Right cardiac atrium (tissue), 5 donors: ENCODE results near the gene SIK2. TPM values are rescaled to one million over a fixed set of nuclear protein-coding genes. Genes with fewer than 3 reads are reported as not detected.

Source experiments
- ATAC-seq, 2 donors: fragments of 200-7000 bp; cut with Tn5 transposase; one replicate each; pipeline versions ENCODE4 v1.8.0 to v1.9.1; 2020; ENCODE audit warnings: moderate library complexity in 2 of 2, mild to moderate bottlenecking in 1 of 2
- DNase-seq, 3 donors: peaks; one replicate each; pipeline ENCODE4 v3.0.0-alpha.2; 2020
- H3K27ac ChIP-seq: one replicate; pipeline ENCODE4 v1.5.1; 2013; ENCODE audit warnings: mild to moderate bottlenecking, low read length, control low read depth, moderate library complexity
- H3K27me3 ChIP-seq: one replicate; pipeline ENCODE4 v1.6.1; 2013; ENCODE audit not compliant: control insufficient read depth, insufficient read depth
- H3K4me1 ChIP-seq: one replicate; pipeline ENCODE4 v1.6.1; 2013; ENCODE audit warnings: low read length; ENCODE audit not compliant: control insufficient read depth, insufficient read depth
- H3K4me3 ChIP-seq: one replicate; pipeline ENCODE4 v1.5.1; 2013; ENCODE audit warnings: low read length, control low read depth
- H3K9me3 ChIP-seq: one replicate; pipeline ENCODE4 v1.6.1; 2013; ENCODE audit warnings: low read length; ENCODE audit not compliant: control insufficient read depth
- WGBS: extraction: QIAGEN DNeasy Blood & Tissue Kit; methylation state at CpG from one replicate; pipeline ENCODE4 v1.1.7; 2013; 5-methylcytosine and 5-hydroxymethylcytosine counted together
- intact Hi-C, 4 donors: fragments of 100-400 bp; cut with DNase I; formaldehyde crosslinking; loops; one replicate each; pipeline versions ENCODE4 v1.11.0 to v1.14.0; 2022 to 2023
- polyA plus RNA-seq: library from polyadenylated mRNA; stranded (reverse); fragments of 200-250 nt; gene quantifications from one replicate; pipeline ENCODE4 v1.2.3, GENCODE V29; 2013
- total RNA-seq, 4 donors: library from RNA; stranded (reverse); fragmentation: NEBNext Ultra II Directional; extraction: Animal tissue kit (Norgen Biotek cat#: 25700); gene quantifications; one replicate each; pipeline ENCODE4 v1.2.1, GENCODE V29; 2021
- donor health status: healthy with polysubstance abuse.
- donor health status: DM: no; HTN: yes; CAD: no.
- donor health status: DM: no; HTN: no; CAD: no.
- donor health status: DM: no; HTN: yes; CAD: no; lungs with severe emphysema.
- donor health status: DM: yes; HTN: yes; CAD: no.

Gene SIK2
- total and polyA plus RNA-seq, 5 donors: 7.4 to 51.7 (median 21.5) TPM

DNA sequence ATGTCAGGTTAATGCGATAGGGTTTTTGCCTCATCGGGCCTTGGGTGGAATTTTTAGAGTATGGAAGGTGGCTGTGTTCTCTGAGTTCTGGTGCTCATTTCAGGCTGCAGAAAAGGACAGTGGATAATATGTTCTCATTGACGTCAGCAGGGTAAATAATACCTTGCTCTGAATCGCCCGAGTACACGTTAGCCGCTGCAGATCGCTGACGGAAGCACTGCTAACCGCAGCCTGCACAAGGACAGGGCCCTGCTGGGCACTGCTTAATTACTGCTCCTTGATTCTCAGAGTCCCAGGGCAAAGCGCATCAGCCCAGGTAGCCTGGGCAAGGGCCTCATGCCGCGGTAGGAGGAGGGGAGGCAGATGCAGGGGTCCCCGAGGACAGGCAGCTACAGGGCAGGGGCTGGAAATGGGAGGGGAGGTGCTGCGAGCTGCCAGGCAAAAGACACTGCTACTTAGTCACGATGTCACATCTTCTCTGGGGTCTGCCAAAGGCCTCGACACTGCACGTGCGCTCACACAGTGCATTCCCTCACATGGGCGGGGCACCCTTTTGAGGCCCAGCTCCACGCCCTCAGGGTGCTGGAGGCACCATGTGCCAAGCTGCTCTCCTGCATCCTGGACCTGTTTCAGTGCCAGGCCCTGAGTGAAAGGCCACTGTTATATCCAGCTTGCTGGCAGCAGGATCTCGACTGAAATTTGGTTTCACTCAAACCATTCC lies 128.8 kb downstream of the SIK2 start:
- Histone ChIP-seq H3K27me3 (no peaks in the 10 kb centered on the region), H3K4me3 (no peak overlapping the region), H3K4me1 (peaks cover 46% of the 10 kb centered on the region), H3K9me3 (no peaks in the 10 kb centered on the region), H3K27ac (peak overlapping the region; percentile 64)
- WGBS: 53% methylated on average over 22 of the region's 22 CpGs
- peak; percentile 24 to 36 for ATAC-seq
- intact Hi-C loops: no loop called here
- DNase-seq: peak; percentile 59 to 83 (median 78)

DNA sequence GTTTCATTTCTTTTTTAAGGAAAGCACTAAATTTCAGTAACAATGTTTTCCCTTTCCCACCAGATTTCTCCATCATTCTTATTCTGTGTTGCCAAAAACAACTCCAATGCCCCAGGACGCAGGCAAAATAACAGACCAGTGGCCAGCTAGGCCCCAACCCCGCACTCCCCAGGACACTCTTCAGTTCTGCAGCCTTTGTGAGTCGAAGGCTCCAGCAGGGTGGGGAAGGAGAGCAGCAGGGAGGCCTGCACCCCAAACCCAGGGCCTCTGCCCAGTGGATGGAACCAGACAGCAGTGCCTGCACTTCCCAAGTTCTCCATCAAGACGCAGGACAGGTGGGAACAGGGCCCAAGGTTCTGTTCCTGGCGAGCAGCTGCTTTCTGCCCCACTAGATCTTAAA lies 129.6 kb downstream of the SIK2 start:
- DNase-seq (peak in 1 of 3 donors; percentile 75), ATAC-seq (no peak)
- intact Hi-C loops: no loop called here
- Histone ChIP-seq H3K4me3 (no peak overlapping the region), H3K27ac (peak overlapping the region; percentile 64), H3K9me3 (no peaks in the 10 kb centered on the region), H3K27me3 (no peaks in the 10 kb centered on the region), H3K4me1 (peaks cover 52% of the 10 kb centered on the region)
- 68% methylated on average over 5 of the region's 5 CpGs for WGBS

DNA sequence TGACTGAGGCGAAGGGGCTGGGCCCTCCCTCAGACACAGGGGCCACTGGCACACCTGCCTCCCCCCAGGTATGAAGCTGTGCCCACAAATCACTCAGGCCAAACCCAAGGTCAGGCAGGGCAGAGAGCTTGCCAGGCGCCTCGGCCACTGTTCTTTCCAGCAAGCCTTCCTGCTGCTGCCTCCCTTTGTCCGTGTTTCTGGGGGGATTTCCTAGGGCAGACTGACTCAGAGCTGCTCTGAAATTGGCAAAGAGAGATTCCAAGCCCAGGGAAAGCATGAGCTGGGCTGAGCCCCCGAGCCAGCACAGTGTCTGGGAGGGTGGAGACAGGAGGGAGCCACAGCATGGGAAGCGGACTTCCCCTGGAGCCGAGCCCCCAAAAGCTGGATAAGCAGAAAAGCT lies 130.8 kb downstream of the SIK2 start:
- peak; percentile 77 to 88 (median 87) for DNase-seq
- no peak overlapping the region for H3K4me3 ChIP-seq
- peak; percentile 51 to 58 for ATAC-seq
- intact Hi-C loops: no loop called here
- no peaks in the 10 kb centered on the region for H3K9me3 ChIP-seq
- peak overlapping the region; percentile 95 for H3K27ac ChIP-seq
- H3K4me1 ChIP-seq: peaks cover 60% of the 10 kb centered on the region
- H3K27me3 ChIP-seq: no peaks in the 10 kb centered on the region
- whole genome bisulfite sequencing: 20% methylated on average over 7 of the region's 7 CpGs

DNA sequence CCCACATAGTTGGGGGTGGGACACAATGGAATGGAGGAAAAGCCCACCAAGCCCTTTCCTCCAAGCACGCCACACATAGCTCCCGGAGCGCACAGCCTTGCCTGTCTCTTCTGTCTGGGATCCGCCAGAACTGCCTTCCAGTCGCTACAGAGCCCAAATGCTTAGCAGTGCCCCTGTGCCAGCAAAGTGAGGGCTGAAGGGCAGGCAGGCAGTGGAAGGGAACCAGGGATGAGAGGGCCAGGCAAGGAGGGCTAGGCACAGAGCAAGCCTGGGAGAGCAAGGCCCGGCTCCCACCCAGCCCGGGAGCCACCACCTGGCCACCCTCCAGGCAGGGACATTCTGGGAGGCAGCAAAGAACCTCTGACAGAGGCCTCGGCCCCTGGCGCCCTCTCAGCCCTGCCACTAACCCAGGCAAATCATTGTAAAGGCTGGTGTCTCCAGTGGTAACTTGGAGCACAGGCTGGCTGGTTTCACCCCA lies 131.4 kb downstream of the SIK2 start:
- Histone ChIP-seq H3K27me3 (no peaks in the 10 kb centered on the region), H3K27ac (peak overlapping the region; percentile 95), H3K4me1 (peaks cover 65% of the 10 kb centered on the region), H3K9me3 (no peaks in the 10 kb centered on the region), H3K4me3 (no peak overlapping the region)
- intact Hi-C loops: no loop called here
- DNase-seq: peak; percentile 49 to 83 (median 83)
- ATAC-seq: no peak
- 38% methylated on average over 9 of the region's 9 CpGs for whole genome bisulfite sequencing

DNA sequence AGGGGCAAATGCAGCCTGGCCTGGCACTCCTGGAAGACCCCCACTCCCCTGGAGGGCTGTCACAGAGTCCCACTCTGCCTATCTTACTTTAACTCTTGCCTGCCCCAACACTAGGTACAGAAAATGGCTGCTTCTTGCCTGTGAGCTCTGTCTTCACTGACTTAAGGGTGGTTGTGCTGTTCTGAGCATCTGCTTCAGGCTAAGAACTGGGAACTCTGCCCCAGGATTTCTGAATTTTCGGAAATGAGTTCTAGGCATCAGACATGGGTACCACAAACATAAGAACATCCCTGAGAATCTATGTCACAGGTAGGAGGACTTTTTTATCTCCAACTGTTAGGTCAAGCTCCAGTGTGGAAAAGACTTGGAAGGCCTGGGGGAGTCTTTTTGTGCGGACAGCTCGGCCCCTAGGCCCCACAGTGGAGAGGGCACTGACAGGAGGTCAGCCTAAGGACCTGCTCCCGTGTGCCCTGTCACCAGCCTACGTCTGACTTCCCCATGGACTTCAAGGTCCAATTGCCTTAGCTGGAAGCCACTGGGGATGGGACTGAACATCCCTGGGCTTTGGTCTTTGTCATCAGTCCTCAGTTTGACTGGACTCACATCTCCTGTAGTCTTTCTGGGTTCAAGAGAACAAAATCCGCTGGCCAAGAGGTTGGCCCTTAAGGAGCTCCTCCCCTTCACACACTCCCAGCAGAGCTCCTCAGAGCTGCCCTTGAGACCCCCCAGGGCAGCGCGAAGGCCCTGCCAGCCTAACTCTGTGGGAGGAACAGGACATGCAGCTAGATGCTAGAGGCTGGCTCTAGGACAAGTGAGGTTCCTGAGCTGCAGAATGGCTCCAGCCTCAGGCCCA lies 132.1 kb downstream of the SIK2 start:
- no peaks in the 10 kb centered on the region for H3K27me3 ChIP-seq
- no peak for ATAC-seq
- peaks cover 62% of the 10 kb centered on the region for H3K4me1 ChIP-seq
- DNase-seq: peak in 1 of 3 donors; percentile 64
- WGBS: 58% methylated on average over 8 of the region's 8 CpGs
- no peaks in the 10 kb centered on the region for H3K9me3 ChIP-seq
- peak overlapping the region; percentile 95 for H3K27ac ChIP-seq
- intact Hi-C loops: no loop called here
- H3K4me3 ChIP-seq: no peak overlapping the region

DNA sequence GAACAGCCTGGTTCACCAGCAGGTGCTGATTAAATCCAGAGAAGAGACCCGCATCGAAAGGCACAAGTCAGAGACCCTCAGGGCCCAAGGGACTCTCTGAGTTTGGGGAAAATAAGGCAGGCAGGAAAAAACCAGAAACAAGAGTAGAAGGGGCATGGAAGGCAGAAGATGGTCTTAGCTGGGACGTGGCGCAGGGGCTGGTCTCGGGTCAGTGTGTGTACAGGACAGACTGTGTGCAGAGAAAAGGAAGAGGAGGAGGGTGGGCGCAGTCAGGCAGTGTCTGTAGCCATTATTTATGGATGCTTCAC lies 132.7 kb downstream of the SIK2 start:
- intact Hi-C loops: no loop called here
- WGBS: 28% methylated on average over 6 of the region's 6 CpGs
- no peak for DNase-seq
- H3K27ac ChIP-seq: peak overlapping the region; percentile 95
- H3K4me3 ChIP-seq: no peak overlapping the region
- H3K4me1 ChIP-seq: peaks cover 58% of the 10 kb centered on the region
- no peak for ATAC-seq
- H3K9me3 ChIP-seq: no peaks in the 10 kb centered on the region
- no peaks in the 10 kb centered on the region for H3K27me3 ChIP-seq

DNA sequence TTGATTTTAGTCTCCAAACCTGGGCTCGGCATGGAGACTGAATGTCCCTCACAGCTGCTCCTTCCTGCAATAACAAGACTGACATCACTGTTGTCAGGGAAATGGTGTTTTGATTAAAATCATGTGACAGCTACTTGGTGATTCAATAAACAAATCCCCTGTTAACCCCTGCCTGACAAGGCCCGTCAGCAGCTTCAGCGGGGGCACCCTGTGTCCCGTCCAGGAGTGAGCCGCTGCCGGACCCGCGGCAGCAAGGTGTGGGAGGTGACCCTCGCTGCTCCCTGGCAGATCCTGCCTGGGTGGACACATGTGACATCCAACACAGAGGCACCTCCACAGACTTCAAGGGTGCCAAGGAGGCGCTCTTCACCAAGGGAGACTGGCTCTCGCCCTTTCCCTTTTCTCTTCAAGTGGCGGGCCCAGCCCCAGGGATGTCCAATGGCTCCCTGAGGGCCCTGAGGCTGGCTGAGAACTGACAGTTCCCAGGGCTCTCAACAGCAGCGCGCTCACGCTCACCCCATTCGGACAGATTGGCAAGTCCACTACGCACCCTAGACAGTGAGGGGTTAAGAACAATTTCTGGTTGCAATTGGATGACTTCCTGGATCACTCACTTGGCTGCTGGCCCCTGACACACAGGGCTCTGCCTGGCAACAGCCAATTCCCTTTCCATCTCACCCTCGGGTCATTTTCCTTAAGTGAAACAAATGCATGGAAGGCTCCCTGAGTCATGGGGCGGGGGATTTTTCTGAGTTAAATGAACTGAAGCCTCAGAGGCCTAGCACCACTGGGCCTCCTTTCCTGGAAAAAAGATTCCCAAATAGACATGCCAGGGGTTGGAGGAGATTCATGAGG lies 133.2 kb downstream of the SIK2 start:
- H3K9me3 ChIP-seq: no peaks in the 10 kb centered on the region
- DNase-seq: peak; percentile 88 to 92 (median 90)
- peak overlapping the region; percentile 95 for H3K27ac ChIP-seq
- peaks cover 56% of the 10 kb centered on the region for H3K4me1 ChIP-seq
- intact Hi-C loops: no loop called here
- ATAC-seq: peak; percentile 79 to 82
- no peaks in the 10 kb centered on the region for H3K27me3 ChIP-seq
- H3K4me3 ChIP-seq: peak overlapping the region; percentile 38
- WGBS: 12% methylated on average over 19 of the region's 19 CpGs

DNA sequence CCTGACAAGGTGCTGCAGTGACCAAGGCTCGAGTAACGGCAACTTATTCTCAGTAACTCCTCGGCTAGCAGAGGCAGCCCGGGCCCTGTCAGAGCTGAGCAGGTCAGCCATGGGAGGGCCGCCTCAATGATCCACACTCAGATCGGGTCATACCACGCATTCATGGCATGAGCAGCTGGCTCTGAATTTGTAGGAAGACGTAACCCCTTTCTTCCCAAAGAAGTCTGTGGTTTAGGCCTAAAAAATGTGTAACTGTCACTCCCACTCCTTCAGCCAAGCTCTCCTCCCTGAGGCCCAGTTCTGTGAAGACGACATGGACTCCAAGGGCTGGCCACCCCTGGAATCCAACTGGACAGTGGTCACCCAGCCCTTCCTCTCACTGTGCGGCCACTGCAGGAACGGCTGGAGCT lies 133.9 kb downstream of the SIK2 start:
- intact Hi-C loops: no loop called here
- Histone ChIP-seq H3K9me3 (no peaks in the 10 kb centered on the region), H3K4me3 (no peak overlapping the region), H3K27me3 (no peaks in the 10 kb centered on the region), H3K4me1 (peaks cover 52% of the 10 kb centered on the region), H3K27ac (peak overlapping the region; percentile 95)
- 28% methylated on average over 11 of the region's 11 CpGs for WGBS
- ATAC-seq (peak in 1 of 2 donors; percentile 0), DNase-seq (peak in 2 of 3 donors; percentile 36 to 67)

DNA sequence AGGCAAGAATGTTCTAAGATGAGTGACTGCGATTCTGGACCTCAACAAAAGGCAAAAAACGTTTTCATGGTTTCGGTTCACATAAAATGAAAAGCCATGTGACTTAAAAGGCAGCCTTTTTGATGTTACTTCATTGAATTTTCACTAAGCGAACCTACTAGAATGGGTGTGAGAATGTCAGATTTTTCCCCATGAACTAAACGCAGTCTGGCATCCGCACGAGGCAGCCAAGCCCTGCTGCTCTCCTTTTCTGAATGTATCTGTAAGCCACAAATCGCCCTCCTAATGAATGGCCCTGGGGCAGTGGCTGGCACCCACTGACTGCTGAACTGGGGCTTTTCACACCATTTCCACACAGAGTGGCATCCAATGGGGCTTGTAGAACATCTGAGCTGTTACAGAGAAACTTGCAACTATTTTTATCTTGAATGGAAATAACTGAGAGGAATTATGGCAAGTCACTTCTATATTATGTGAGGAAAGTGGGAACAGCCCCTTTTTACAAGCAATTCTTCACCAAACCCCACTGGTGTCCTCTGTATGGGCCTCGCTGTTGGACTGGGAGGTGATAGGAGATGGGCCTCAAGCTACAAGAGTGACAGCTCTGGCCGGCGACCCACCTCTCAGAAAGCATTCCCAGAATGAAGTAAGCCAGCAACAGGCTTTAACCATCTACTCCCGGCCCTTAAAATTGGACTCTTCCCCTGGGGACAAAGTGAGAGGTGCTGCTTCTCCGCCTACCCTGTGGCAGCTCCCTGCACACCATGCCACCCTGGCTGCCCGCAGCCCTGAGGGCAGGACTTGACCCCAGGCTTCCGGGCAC lies 134.6 kb downstream of the SIK2 start:
- intact Hi-C loops: no loop called here

More for the DNA sequence above, 134.6 kb downstream of the SIK2 start:
- no peak for DNase-seq
- Histone ChIP-seq H3K9me3 (no peaks in the 10 kb centered on the region), H3K27ac (peak overlapping the region; percentile 95), H3K4me3 (no peak overlapping the region), H3K27me3 (no peaks in the 10 kb centered on the region), H3K4me1 (peaks cover 47% of the 10 kb centered on the region)
- WGBS: 59% methylated on average over 15 of the region's 15 CpGs
- no peak for ATAC-seq
